ENCODE data around the gene IZUMO3. TPM values are rescaled to one million over a fixed set of nuclear protein-coding genes. Genes with fewer than 3 reads are reported as not detected.
"Not testable (repeated sequence)": the region's sequence is repeated elsewhere in the genome, so short reads cannot be mapped to it uniquely, and the experiment has no call there.

The IZUMO3 gene
- total RNA-seq (not detected in 2 replicates), polyA plus RNA-seq (not detected in 2 replicates)

GRCh38 chr9:24545847-24546522 is at the start of gene IZUMO3:
Gene IZUMO3 (minus strand): TSS chr9:24545897. CDS start chr9:24545649, 248 bp downstream.
- Histone ChIP-seq H3K9me3 (ENCODE audit: low read depth) (no peaks in the 10 kb centered on the region), H3K27ac (no peak within 1 kb of the TSS), H3K4me3 (no peak within 1 kb of the TSS), H3K27me3 (no peaks in the 10 kb centered on the region), H3K4me1 (ENCODE audit: low read depth) (no peaks in the 10 kb centered on the region), H3K36me3 (no peaks in the 10 kb centered on the region)
- no peak for DNase-seq (ENCODE audit: low read depth in 1 of 2, low spot score in 1 of 2)
- TF ChIP-seq, protein P1, sequence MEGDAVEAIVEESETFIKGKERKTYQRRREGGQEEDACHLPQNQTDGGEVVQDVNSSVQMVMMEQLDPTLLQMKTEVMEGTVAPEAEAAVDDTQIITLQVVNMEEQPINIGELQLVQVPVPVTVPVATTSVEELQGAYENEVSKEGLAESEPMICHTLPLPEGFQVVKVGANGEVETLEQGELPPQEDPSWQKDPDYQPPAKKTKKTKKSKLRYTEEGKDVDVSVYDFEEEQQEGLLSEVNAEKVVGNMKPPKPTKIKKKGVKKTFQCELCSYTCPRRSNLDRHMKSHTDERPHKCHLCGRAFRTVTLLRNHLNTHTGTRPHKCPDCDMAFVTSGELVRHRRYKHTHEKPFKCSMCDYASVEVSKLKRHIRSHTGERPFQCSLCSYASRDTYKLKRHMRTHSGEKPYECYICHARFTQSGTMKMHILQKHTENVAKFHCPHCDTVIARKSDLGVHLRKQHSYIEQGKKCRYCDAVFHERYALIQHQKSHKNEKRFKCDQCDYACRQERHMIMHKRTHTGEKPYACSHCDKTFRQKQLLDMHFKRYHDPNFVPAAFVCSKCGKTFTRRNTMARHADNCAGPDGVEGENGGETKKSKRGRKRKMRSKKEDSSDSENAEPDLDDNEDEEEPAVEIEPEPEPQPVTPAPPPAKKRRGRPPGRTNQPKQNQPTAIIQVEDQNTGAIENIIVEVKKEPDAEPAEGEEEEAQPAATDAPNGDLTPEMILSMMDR (IDR thresholded peaks at IDR 0.05; ENCODE audit: low read depth, low read length) = no peak

GRCh38 chr9:24594234-24594850 is 48.6 kb upstream of the IZUMO3 start:
- Histone ChIP-seq H3K27ac (no peak overlapping the region), H3K9me3 (ENCODE audit: low read depth) (no peaks in the 10 kb centered on the region), H3K4me3 (no peak overlapping the region), H3K4me1 (ENCODE audit: low read depth) (no peaks in the 10 kb centered on the region), H3K27me3 (no peaks in the 10 kb centered on the region), H3K36me3 (no peaks in the 10 kb centered on the region)
- TF ChIP-seq, protein P1 (IDR thresholded peaks at IDR 0.05; ENCODE audit: low read depth, low read length) = no peak
- no peak for DNase-seq (ENCODE audit: low read depth in 1 of 2, low spot score in 1 of 2)

DNA sequence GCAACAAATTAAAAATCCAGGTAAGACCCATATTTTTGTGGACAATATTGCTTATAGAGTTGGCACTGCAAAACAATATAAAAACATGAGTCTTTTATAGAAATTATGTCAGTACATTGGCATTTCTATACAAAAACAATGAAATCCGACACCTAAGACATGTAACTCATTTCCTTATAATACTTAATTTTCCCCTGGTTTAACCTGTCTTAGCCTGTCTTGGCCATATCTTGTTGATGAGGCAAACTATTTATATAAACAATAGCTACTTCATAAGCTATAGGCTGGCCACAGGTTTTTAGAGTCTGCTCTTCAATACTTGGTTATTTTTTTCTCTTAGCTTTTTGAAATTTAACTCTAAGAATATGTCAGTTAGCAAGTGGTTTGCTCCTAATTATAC is 44.7 kb upstream of the IZUMO3 start:
- no peaks in the 10 kb centered on the region for H3K36me3 ChIP-seq
- H3K27me3 ChIP-seq = no peaks in the 10 kb centered on the region
- H3K9me3 ChIP-seq (ENCODE audit: low read depth) = no peaks in the 10 kb centered on the region
- DNase-seq (ENCODE audit: low read depth in 1 of 2, low spot score in 1 of 2) = no peak
- H3K27ac ChIP-seq = no peak overlapping the region
- H3K4me3 ChIP-seq = no peak overlapping the region
- TF ChIP-seq, protein P1 (IDR thresholded peaks at IDR 0.05; ENCODE audit: low read depth, low read length) = no peak
- H3K4me1 ChIP-seq (ENCODE audit: low read depth) = no peaks in the 10 kb centered on the region

GRCh38 chr9:24587883-24588282 is 42.2 kb upstream of the IZUMO3 start:
- DNase-seq (ENCODE audit: low read depth in 1 of 2, low spot score in 1 of 2) = no peak
- TF ChIP-seq, protein P1 (IDR thresholded peaks at IDR 0.05; ENCODE audit: low read depth, low read length) = no peak
- H3K4me1 ChIP-seq (ENCODE audit: low read depth) = no peaks in the 10 kb centered on the region
- H3K27me3 ChIP-seq = no peaks in the 10 kb centered on the region
- H3K27ac ChIP-seq = no peak overlapping the region
- H3K4me3 ChIP-seq = no peak overlapping the region
- no peaks in the 10 kb centered on the region for H3K36me3 ChIP-seq
- no peaks in the 10 kb centered on the region for H3K9me3 ChIP-seq (ENCODE audit: low read depth)

- no peak for DNase-seq (ENCODE audit: low read depth in 1 of 2, low spot score in 1 of 2)
- H3K36me3 ChIP-seq = no peaks in the 10 kb centered on the region
- H3K9me3 ChIP-seq (ENCODE audit: low read depth) = no peaks in the 10 kb centered on the region
- TF ChIP-seq, protein P1 (IDR thresholded peaks at IDR 0.05; ENCODE audit: low read depth, low read length) = no peak
- no peak overlapping the region for H3K4me3 ChIP-seq
- no peak overlapping the region for H3K27ac ChIP-seq
- H3K27me3 ChIP-seq = no peaks in the 10 kb centered on the region
- no peaks in the 10 kb centered on the region for H3K4me1 ChIP-seq (ENCODE audit: low read depth)
Observed at GRCh38 chr9:24582146-24583126, 36.7 kb upstream of the IZUMO3 start.

DNA sequence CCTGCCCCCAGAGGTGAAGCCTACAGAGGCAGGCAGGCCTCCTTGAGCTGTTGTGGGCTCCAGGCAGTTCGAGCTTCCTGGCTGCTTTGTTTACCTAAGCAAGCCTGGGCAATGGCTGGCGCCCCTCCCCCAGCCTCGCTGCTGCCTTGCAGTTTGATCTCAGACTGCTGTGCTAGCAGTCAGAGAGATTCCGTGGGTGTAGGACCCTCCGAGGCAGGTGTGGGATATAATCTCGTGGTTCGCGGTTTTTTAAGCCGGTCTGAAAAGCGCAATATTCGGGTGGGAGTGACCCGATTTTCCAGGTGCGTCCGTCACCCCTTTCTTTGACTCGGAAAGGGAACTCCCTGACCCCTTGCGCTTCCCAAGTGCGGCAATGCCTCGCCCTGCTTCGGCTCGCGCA is 34.3 kb upstream of the IZUMO3 start:
- H3K4me3 ChIP-seq; H3K4me1 ChIP-seq (ENCODE audit: low read depth); DNase-seq (ENCODE audit: low read depth in 1 of 2, low spot score in 1 of 2); H3K27ac ChIP-seq; H3K36me3 ChIP-seq; H3K9me3 ChIP-seq (ENCODE audit: low read depth); H3K27me3 ChIP-seq: not testable (repeated sequence)

Data from cardiac muscle cell (in vitro differentiated cells and primary cell).